ENCODE results near the gene GPRC5D. TPM values are rescaled to one million over a fixed set of nuclear protein-coding genes. Genes with fewer than 3 reads are reported as not detected.

GPRC5D gene
- total and polyA plus RNA-seq, 9 of the 15 experiments (the other 6 are each of a cell fraction or from before 2014, with no cell fraction given): 1.0 to 1.1 TPM; not detected in 7

DNA sequence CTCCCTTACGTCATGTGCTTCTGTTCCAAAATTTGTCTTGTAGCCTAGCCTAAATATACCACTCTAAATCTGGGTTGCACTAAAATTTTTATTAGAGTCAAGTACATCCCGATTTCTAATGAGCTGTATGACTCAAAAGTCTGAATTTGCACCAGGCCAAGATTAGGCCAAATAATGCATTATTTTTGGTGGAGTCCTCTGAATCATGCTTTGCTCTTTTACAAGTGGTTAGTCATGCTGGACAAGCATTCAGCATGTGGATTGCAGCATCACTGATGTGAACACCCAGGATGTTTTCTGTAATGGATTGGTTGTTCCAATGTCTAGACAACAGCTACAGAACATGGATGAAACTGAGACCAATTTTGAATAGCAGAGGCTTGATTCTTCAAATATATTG, 24.4 kb upstream of the GPRC5D start (continued):
- TF ChIP-seq, protein P1, sequence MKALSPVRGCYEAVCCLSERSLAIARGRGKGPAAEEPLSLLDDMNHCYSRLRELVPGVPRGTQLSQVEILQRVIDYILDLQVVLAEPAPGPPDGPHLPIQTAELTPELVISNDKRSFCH (CRISPR knock-in tag; IDR thresholded peaks at IDR 0.05): no peak
- TF ChIP-seq, protein P1 (tag; IDR thresholded peaks at IDR 0.05): no peak
- TF ChIP-seq NRF1 (conservative IDR thresholded peaks at IDR 0.05 in 1 of 2, IDR thresholded peaks at IDR 0.05 in 1 of 2) (no peak), KLF6 (CRISPR knock-in tag; IDR thresholded peaks at IDR 0.05; ENCODE audit: borderline replicate concordance) (no peak), KLF10 (CRISPR knock-in tag; IDR thresholded peaks at IDR 0.05) (no peak), ZFP1 (CRISPR knock-in tag; IDR thresholded peaks at IDR 0.05) (no peak), RFX1 (IDR thresholded peaks at IDR 0.05) (no peak), ARID2 (IDR thresholded peaks at IDR 0.05) (no peak), ELF2 (CRISPR knock-in tag; IDR thresholded peaks at IDR 0.05) (no peak), TGIF2 (CRISPR knock-in tag; IDR thresholded peaks at IDR 0.05) (no peak), ZNF780A (CRISPR knock-in tag; IDR thresholded peaks at IDR 0.05) (no peak)
- TF ChIP-seq, protein P2, sequence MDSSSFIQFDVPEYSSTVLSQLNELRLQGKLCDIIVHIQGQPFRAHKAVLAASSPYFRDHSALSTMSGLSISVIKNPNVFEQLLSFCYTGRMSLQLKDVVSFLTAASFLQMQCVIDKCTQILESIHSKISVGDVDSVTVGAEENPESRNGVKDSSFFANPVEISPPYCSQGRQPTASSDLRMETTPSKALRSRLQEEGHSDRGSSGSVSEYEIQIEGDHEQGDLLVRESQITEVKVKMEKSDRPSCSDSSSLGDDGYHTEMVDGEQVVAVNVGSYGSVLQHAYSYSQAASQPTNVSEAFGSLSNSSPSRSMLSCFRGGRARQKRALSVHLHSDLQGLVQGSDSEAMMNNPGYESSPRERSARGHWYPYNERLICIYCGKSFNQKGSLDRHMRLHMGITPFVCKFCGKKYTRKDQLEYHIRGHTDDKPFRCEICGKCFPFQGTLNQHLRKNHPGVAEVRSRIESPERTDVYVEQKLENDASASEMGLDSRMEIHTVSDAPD (CRISPR knock-in tag; IDR thresholded peaks at IDR 0.05): no peak
